ENCODE measurements around the gene IRS1. TPM values are rescaled to one million over a fixed set of nuclear protein-coding genes. Genes with fewer than 3 reads are reported as not detected.

IRS1 gene
- total and polyA plus RNA-seq, 2 experiments from 2014 or later = 4.1 to 40.4 TPM

GRCh38 chr2:226707499-226707898 is 92.1 kb downstream of the IRS1 start:
- DNase-seq (ENCODE audit: low read depth in 1 of 2, low spot score in 1 of 2) = no peak
- no peak for TF ChIP-seq CTCF (IDR thresholded peaks at IDR 0.05; ENCODE audit: low read depth, low read length)
- Histone ChIP-seq H3K9me3 (ENCODE audit: low read depth) (no peaks in the 10 kb centered on the region), H3K36me3 (no peaks in the 10 kb centered on the region), H3K27ac (no peak overlapping the region), H3K4me1 (ENCODE audit: low read depth) (peaks cover 16% of the 10 kb centered on the region), H3K4me3 (no peak overlapping the region), H3K27me3 (no peaks in the 10 kb centered on the region)

- TF ChIP-seq CTCF (IDR thresholded peaks at IDR 0.05; ENCODE audit: low read depth, low read length) = no peak
- Histone ChIP-seq H3K9me3 (ENCODE audit: low read depth) (no peaks in the 10 kb centered on the region), H3K4me1 (ENCODE audit: low read depth) (peaks cover 21% of the 10 kb centered on the region), H3K4me3 (no peak overlapping the region), H3K36me3 (no peaks in the 10 kb centered on the region), H3K27me3 (no peaks in the 10 kb centered on the region), H3K27ac (no peak overlapping the region)
- DNase-seq (ENCODE audit: low read depth in 1 of 2, low spot score in 1 of 2) = no peak
These were observed 93.7 kb downstream of the IRS1 start for GRCh38 chr2:226705965-226706364.

GRCh38 chr2:226705133-226705886 is 94.3 kb downstream of the IRS1 start:
- Histone ChIP-seq H3K4me1 (ENCODE audit: low read depth) (peaks cover 21% of the 10 kb centered on the region), H3K27ac (no peak overlapping the region), H3K4me3 (no peak overlapping the region), H3K36me3 (no peaks in the 10 kb centered on the region), H3K9me3 (ENCODE audit: low read depth) (no peaks in the 10 kb centered on the region), H3K27me3 (no peaks in the 10 kb centered on the region)
- TF ChIP-seq CTCF (IDR thresholded peaks at IDR 0.05; ENCODE audit: low read depth, low read length) = no peak
- DNase-seq (ENCODE audit: low read depth in 1 of 2, low spot score in 1 of 2) = no peak

GRCh38 chr2:226703514-226703913 is 96.1 kb downstream of the IRS1 start:
- TF ChIP-seq CTCF (IDR thresholded peaks at IDR 0.05; ENCODE audit: low read depth, low read length) = no peak
- no peaks in the 10 kb centered on the region for H3K27me3 ChIP-seq
- H3K9me3 ChIP-seq (ENCODE audit: low read depth) = no peaks in the 10 kb centered on the region
- H3K27ac ChIP-seq = peak overlapping the region; percentile 15
- no peaks in the 10 kb centered on the region for H3K36me3 ChIP-seq
- H3K4me1 ChIP-seq (ENCODE audit: low read depth) = peaks cover 21% of the 10 kb centered on the region
- H3K4me3 ChIP-seq = no peak overlapping the region
- no peak for DNase-seq (ENCODE audit: low read depth in 1 of 2, low spot score in 1 of 2)

GRCh38 chr2:226702376-226702775 is 97.2 kb downstream of the IRS1 start:
- no peak for TF ChIP-seq CTCF (IDR thresholded peaks at IDR 0.05; ENCODE audit: low read depth, low read length)
- no peak overlapping the region for H3K27ac ChIP-seq
- no peak for DNase-seq (ENCODE audit: low read depth in 1 of 2, low spot score in 1 of 2)
- no peaks in the 10 kb centered on the region for H3K9me3 ChIP-seq (ENCODE audit: low read depth)
- no peak overlapping the region for H3K4me3 ChIP-seq
- peaks cover 21% of the 10 kb centered on the region for H3K4me1 ChIP-seq (ENCODE audit: low read depth)
- H3K36me3 ChIP-seq = no peaks in the 10 kb centered on the region
- H3K27me3 ChIP-seq = no peaks in the 10 kb centered on the region

Data from cardiac muscle cell (in vitro differentiated cells and primary cell).